GM20000 (cell line): ENCODE results near the gene GPX3.

Experiments
- DNase-seq: peaks from one replicate; pipeline ENCODE4 v3.0.0; 2012; ENCODE audit warnings: low spot score
- TF ChIP-seq, protein P1 (sequence below): IDR thresholded peaks from 2 replicates; pipeline ENCODE4 v1.5.1; 2012; ENCODE audit warnings: mild to moderate bottlenecking, control low read depth; ENCODE audit errors: extremely low read depth, missing control alignments

GPX3 gene

DNA sequence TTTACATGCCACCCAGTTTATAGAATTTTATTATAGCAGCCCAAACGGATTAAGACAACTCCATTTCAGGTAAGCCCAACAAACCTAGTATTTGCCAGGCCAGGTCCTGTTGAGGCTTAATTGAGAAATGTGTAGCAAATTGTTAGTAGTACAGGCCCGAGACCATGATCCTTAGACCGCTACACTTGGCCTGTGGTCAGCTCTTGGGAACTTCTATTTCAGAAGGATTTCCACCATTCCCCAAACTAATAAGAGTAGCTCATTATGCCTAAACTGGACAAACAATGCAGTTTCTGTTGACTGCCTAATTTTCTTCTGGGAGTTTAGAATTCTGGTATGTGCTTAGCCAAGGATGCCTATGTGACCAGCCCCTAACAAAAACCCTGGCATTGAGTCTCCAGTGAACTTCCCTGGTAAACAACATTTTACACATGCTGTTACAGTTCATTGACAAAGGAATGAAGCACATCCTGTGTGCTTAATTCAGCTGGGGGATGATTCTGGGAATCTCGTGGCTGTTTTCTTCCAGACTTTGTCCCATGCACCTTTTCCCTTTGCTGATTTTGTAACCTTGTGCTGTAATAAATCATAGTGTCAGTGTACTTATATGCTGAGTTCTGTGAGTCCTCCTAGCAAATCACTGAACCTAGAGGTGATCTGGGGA is 5.6 kb upstream of the GPX3 start:
- no peak for DNase-seq
- TF ChIP-seq, protein P1, sequence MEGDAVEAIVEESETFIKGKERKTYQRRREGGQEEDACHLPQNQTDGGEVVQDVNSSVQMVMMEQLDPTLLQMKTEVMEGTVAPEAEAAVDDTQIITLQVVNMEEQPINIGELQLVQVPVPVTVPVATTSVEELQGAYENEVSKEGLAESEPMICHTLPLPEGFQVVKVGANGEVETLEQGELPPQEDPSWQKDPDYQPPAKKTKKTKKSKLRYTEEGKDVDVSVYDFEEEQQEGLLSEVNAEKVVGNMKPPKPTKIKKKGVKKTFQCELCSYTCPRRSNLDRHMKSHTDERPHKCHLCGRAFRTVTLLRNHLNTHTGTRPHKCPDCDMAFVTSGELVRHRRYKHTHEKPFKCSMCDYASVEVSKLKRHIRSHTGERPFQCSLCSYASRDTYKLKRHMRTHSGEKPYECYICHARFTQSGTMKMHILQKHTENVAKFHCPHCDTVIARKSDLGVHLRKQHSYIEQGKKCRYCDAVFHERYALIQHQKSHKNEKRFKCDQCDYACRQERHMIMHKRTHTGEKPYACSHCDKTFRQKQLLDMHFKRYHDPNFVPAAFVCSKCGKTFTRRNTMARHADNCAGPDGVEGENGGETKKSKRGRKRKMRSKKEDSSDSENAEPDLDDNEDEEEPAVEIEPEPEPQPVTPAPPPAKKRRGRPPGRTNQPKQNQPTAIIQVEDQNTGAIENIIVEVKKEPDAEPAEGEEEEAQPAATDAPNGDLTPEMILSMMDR: no peak

DNA sequence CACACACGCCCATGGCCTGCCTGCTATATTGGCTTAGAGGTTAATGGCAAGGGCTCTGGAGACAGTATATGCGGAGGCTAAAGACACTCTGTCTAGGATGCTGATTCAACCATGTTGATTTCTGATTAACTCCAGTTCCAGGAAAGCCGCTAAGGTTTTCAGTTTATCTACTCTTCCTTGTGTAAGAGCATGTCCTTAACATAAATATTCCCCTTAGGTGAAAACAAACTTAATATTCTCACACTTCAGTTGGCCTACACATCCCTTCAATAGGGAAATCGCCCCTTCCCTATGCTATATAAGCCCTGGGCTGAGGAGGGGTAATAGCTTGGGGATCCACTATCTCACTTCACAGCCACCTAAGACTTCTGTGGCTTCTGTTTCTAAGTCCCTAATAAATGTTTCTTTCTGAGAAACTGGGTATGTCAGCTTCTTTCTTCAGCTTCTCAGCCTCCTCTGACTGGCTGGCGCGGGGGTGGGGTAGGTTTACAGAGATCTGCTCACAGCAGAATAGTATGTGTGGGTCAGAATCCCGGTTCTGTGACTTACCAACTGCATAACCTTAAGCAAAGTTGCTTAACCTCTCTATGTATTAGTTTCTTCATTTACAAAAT is 4.3 kb upstream of the GPX3 start:
- TF ChIP-seq, protein P1: no peak
- DNase-seq: no peak

DNA sequence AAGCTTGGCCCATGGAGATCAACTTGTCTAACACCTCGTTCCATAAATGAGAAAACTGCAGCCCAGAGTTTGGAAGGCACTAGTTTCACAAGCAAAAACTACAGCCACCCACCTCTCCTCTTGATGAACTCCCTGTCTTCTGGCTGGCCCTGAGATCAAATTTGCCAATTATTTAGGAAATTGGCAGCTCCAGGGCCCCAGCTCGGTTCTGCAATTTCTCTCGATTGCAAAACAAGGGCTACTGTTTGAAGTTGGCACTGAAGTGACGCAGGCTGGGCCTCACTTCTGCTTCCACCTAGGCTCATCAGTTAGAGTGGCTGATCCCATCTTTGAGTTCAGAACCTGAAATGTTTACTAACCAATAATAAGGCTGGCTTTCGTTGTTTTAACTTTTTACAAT is 3.7 kb upstream of the GPX3 start:
- TF ChIP-seq, protein P1: no peak

DNA sequence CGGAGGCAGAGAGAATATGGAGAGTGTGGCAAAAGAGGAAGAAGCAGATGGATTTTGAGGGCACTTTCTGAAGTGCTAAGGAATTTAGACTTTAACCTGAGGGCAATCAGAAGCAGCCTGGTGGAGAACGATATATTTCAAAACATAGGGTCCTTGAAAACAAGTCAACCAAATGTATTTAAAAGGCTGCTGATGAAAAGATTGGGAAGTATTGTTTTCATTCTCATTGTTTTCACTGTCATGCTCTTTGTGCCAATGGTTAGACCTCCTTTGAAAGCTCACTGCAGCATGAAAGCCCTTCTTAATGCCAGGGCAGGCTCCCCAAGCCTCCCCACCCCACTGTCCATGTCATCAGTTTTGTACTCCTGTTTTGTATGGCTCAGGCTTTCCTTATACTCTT is 2.5 kb upstream of the GPX3 start:
- TF ChIP-seq, protein P1: no peak
- no peak for DNase-seq

More for the DNA sequence above, 3.7 kb upstream of the GPX3 start:
- no peak for DNase-seq

DNA sequence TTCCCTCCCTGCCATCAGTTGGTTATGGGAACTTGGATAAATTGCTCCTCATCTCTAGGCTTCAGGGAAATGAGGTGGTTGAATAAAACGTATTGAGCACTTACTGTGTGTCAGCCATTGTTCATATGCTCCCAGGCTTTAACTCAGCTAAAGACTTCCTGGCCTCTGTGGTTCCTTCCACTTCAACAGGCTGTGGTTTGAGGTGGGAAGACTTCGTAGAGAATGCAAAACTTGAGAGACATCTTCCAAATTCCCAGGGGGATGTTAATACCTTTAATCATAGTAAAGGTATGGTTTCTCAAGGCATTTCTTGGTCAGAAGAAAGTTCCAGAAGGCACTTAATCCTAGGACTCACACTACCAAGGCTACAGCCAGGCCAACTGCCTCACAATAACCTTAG is 1.5 kb upstream of the GPX3 start:
- TF ChIP-seq, protein P1: no peak
- no peak for DNase-seq

DNA sequence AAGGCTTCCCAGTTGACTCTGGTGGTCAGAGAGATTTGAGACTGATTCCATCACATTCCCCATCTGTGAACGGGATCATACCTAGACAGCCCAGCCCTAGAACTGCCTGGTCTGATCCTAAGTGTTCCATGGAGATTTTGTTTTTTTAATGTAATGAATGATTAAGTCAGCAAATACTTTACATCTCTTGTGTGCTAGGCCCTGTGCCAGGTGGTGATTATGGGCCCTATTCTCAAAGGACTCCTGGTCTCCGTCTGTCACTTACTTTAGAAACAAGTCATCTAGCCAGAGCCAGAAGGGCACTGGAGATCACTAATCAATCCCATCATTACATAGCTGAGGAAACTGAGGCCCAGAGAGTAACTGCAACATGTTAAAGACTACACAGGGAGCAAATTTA is 1.1 kb upstream of the GPX3 start:
- no peak for DNase-seq
- TF ChIP-seq, protein P1: no peak

DNA sequence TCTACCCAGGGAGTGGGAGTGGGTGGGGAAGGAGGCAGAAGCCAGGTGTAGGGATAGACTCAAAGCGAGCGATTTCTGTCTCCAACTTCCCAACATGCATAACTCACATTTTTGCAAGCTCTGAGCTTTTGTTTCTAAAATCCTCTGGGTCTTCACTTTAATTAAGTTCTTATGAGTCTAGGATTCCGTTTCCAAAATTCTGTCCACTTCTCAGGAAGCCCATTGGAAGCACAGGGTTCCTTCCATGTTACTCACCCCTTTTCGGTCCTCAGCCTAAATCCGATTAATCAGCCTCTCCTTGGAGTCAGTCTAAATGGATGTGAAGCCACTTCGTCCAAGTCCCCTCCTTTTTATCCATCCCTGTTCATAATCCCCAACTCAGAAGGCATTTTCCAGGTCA is 1.4 kb downstream of the GPX3 start:
- TF ChIP-seq, protein P1: no peak
- no peak for DNase-seq
